Choroid plexus epithelial cell (primary cell): ENCODE data around the gene PITPNM1.
"Not testable (repeated sequence)": the region's sequence is repeated elsewhere in the genome, so short reads cannot be mapped to it uniquely, and the experiment has no call there.

ENCODE experiments used
- DNase-seq: peaks from one replicate; pipeline ENCODE4 v3.0.0-alpha.2; 2010; ENCODE audit warnings: low read depth
- H3K4me3 ChIP-seq: 2 replicates; pipeline ENCODE4 v1.5.1; 2011; ENCODE audit warnings: low read depth, mild to moderate bottlenecking, control low read depth, low read length, moderate library complexity
- TF ChIP-seq, protein P1 (sequence below): conservative IDR thresholded peaks from 2 replicates; pipeline ENCODE4 v1.5.1; 2011; ENCODE audit warnings: low read depth, mild to moderate bottlenecking, control low read depth, inconsistent platforms, low read length, moderate library complexity

PITPNM1 gene

GRCh38 chr11:67517784-67518552 is 12.8 kb upstream of the PITPNM1 start:
- TF ChIP-seq, protein P1, sequence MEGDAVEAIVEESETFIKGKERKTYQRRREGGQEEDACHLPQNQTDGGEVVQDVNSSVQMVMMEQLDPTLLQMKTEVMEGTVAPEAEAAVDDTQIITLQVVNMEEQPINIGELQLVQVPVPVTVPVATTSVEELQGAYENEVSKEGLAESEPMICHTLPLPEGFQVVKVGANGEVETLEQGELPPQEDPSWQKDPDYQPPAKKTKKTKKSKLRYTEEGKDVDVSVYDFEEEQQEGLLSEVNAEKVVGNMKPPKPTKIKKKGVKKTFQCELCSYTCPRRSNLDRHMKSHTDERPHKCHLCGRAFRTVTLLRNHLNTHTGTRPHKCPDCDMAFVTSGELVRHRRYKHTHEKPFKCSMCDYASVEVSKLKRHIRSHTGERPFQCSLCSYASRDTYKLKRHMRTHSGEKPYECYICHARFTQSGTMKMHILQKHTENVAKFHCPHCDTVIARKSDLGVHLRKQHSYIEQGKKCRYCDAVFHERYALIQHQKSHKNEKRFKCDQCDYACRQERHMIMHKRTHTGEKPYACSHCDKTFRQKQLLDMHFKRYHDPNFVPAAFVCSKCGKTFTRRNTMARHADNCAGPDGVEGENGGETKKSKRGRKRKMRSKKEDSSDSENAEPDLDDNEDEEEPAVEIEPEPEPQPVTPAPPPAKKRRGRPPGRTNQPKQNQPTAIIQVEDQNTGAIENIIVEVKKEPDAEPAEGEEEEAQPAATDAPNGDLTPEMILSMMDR = no peak
- no peak overlapping the region for H3K4me3 ChIP-seq
- DNase-seq = no peak

DNA sequence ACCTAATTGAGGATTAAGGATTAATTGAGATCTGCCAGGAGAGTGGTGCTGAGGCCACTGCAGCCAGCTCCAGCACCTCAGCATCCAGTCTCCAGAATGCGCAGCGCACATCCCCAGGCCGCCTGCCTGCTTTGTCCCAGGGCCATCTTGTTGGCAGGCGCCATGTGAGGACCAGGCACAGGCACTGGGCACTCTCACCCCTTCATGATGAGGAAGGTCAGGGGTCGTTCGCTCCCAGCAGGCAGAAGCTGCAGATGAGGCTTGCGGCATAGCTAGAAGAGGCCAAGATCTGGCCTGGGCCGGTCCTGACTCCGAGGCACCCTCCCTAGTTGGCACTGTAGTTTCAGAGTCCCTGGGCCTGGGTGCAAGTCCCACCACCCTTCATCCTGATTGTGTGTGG is 11.6 kb upstream of the PITPNM1 start:
- TF ChIP-seq, protein P1 = no peak
- DNase-seq = no peak
- no peak overlapping the region for H3K4me3 ChIP-seq

GRCh38 chr11:67514116-67514515 is 9.0 kb upstream of the PITPNM1 start:
- H3K4me3 ChIP-seq = no peak overlapping the region
- TF ChIP-seq, protein P1 = no peak
- peak; percentile 14 for DNase-seq

GRCh38 chr11:67511558-67511957 is 6.4 kb upstream of the PITPNM1 start:
- DNase-seq, H3K4me3 ChIP-seq: not testable (repeated sequence)

- H3K4me3 ChIP-seq = no peak overlapping the region
- TF ChIP-seq, protein P1 = no peak
- no peak for DNase-seq
Observed at GRCh38 chr11:67510023-67510345, 4.8 kb upstream of the PITPNM1 start.

- TF ChIP-seq, protein P1 = no peak
- peak overlapping the region; percentile 95 for H3K4me3 ChIP-seq
- DNase-seq = peak; percentile 98
Observed at GRCh38 chr11:67508486-67509121, 3.4 kb upstream of the PITPNM1 start.

DNA sequence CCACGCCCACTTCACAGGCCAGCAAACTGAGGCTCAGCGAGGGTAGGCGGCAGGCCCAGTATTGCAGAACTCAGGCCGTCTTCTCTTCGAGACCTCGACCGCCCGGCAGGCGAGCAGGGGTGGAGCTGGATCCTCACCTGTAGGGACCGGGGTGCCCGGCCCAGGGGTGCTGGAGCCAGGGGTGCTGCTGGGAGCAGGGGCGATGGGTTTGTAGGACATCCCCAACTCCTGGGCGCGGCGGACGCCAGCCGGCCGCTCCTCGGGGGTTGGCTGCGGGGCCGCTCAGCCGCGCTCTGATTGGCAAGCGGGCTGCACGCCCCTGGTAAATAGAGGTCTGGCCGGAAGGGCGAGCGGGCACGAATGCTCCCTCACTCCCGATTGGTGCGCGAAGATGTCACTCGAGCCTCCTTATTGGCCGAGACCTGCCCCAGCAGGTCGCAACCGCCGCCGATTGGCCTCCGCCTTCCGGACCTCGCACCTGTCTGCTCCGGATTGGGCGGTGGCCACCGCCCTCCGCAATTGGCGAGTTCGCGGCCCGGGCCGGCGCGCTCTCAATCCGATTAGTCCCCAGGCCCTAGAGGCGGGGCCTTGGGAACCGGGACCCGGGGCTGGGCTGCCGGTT is 2.8 kb upstream of the PITPNM1 start, which contains the start of gene CDK2AP2:
TSS of gene CDK2AP2 (minus strand) at position 299 of the 622 bp plus-strand sequence. CDS start at position 219, 80 bp downstream.
- H3K4me3 ChIP-seq = peak within 1 kb of the TSS; percentile 95
- peak; percentile 100 for DNase-seq
- TF ChIP-seq, protein P1 = no peak
